ENCODE data around the gene PIGP.
"Not testable (repeated sequence)": the region's sequence is repeated elsewhere in the genome, so short reads cannot be mapped to it uniquely, and the experiment has no call there.

Gene PIGP

GRCh38 chr21:37072988-37073416 lies at the start of gene PIGP, which contains the start of gene TTC3:
Gene PIGP (minus strand): TSS chr21:37073071. CDS start chr21:37072515, 556 bp downstream.
Gene TTC3 (plus strand): TSS chr21:37073254. CDS start chr21:37087258, 14,004 bp downstream.
- peak; percentile 87 to 88 for DNase-seq

- no peak for DNase-seq
Measured at GRCh38 chr21:37119421-37120218, 46.7 kb upstream of the PIGP start.

GRCh38 chr21:37118187-37118826 lies 45.4 kb upstream of the PIGP start:
- DNase-seq, result no peak

- DNase-seq, result no peak
Measured at GRCh38 chr21:37117204-37117603, 44.3 kb upstream of the PIGP start.

GRCh38 chr21:37116459-37116858 lies 43.6 kb upstream of the PIGP start:
- not testable (repeated sequence) for DNase-seq

- not testable (repeated sequence) for DNase-seq
Measured at GRCh38 chr21:37114301-37114700, 41.4 kb upstream of the PIGP start.

GRCh38 chr21:37111029-37111428 lies 38.2 kb upstream of the PIGP start:
- DNase-seq, result not testable (repeated sequence)

GRCh38 chr21:37106998-37107397 lies 34.1 kb upstream of the PIGP start:
- DNase-seq, result no peak

GRCh38 chr21:37102746-37103145 lies 29.9 kb upstream of the PIGP start:
- DNase-seq, result not testable (repeated sequence)

GRCh38 chr21:37101384-37101783 lies 28.5 kb upstream of the PIGP start:
- no peak for DNase-seq

- DNase-seq, result no peak
Measured at GRCh38 chr21:37100316-37100715, 27.4 kb upstream of the PIGP start.

- DNase-seq, result no peak
Measured at GRCh38 chr21:37098751-37099150, 25.9 kb upstream of the PIGP start.

GRCh38 chr21:37095821-37096220 lies 22.9 kb upstream of the PIGP start:
- DNase-seq, result no peak

GRCh38 chr21:37093977-37094376 lies 21.1 kb upstream of the PIGP start:
- DNase-seq, result no peak

GRCh38 chr21:37088186-37088735 lies 15.4 kb upstream of the PIGP start:
- no peak for DNase-seq

GRCh38 chr21:37087188-37087587 lies 14.3 kb upstream of the PIGP start:
- DNase-seq, result peak; percentile 49

GRCh38 chr21:37085726-37086125 lies 12.9 kb upstream of the PIGP start:
- DNase-seq, result no peak

GRCh38 chr21:37082856-37083528 lies 10.1 kb upstream of the PIGP start:
- DNase-seq, result no peak

- DNase-seq, result no peak
Measured at GRCh38 chr21:37082375-37082774, 9.5 kb upstream of the PIGP start.

- no peak for DNase-seq
Measured at GRCh38 chr21:37079211-37079824, 6.4 kb upstream of the PIGP start.

- DNase-seq, result no peak
Measured at GRCh38 chr21:37077403-37077802, 4.5 kb upstream of the PIGP start.

GRCh38 chr21:37076087-37076850 lies 3.4 kb upstream of the PIGP start:
- no peak for DNase-seq
